Spleen (tissue), 11 donors: ENCODE measurements around the gene LRIG1. TPM values are rescaled to one million over a fixed set of nuclear protein-coding genes. Genes with fewer than 3 reads are reported as not detected.
A peak's percentile ranks its signal among the peaks of the same experiment; 100 is the strongest.

Experiments used
- DNase-seq: peaks from one replicate; pipeline ENCODE4 v3.0.0-alpha.2; 2020
- H3K27ac ChIP-seq, 8 donors: fragments of 200-600 bp; sonication (generic) in 7 of 8; 1 replicate in 4 of 8; 2 replicates in 4 of 8; pipeline versions ENCODE4 v1.5.0 to v1.8.0; 2016 to 2021; ENCODE audit warnings: inconsistent platforms in 4 of 8, mild to moderate bottlenecking in 4 of 8, moderate library complexity in 1 of 8
- H3K27me3 ChIP-seq, 7 donors: fragments of 200-600 bp; sonication (generic) in 6 of 7; replicated peaks in 1 of 7; 1 replicate in 4 of 7; 2 replicates in 3 of 7; pipeline versions ENCODE4 v1.5.0 to v1.8.0; 2016 to 2021; ENCODE audit warnings: inconsistent platforms in 3 of 7, mild to moderate bottlenecking in 1 of 7
- H3K36me3 ChIP-seq, 6 donors: fragments of 200-600 bp; sonication (generic) in 5 of 6; 1 replicate in 4 of 6; 2 replicates in 2 of 6; pipeline versions ENCODE4 v1.5.0 to v1.8.0; 2016 to 2021; ENCODE audit warnings: inconsistent platforms in 2 of 6
- H3K4me1 ChIP-seq, 6 donors: fragments of 200-600 bp; sonication (generic) in 5 of 6; 1 replicate in 3 of 6; 2 replicates in 3 of 6; pipeline versions ENCODE4 v1.5.0 to v1.8.0; 2016 to 2021; ENCODE audit warnings: inconsistent platforms in 3 of 6
- H3K4me3 ChIP-seq, 8 donors: fragments of 200-600 bp; sonication (generic) in 7 of 8; 1 replicate in 4 of 8; 2 replicates in 4 of 8; pipeline versions ENCODE4 v1.5.0 to v1.8.0; 2016 to 2021; ENCODE audit warnings: inconsistent platforms in 4 of 8, mild to moderate bottlenecking in 4 of 8, moderate library complexity in 2 of 8
- H3K9me3 ChIP-seq, 8 donors: fragments of 200-600 bp; sonication (generic) in 7 of 8; 1 replicate in 4 of 8; 2 replicates in 4 of 8; pipeline versions ENCODE4 v1.5.0 to v1.8.0; 2016 to 2021; ENCODE audit warnings: inconsistent platforms in 4 of 8
- CTCF ChIP-seq, 11 experiments: fragments of 200-600 bp in 7 of 11; fragments of 450-650 bp in 4 of 11; sonication (generic) in 4 of 11; IDR thresholded peaks in 8 of 11; conservative IDR thresholded peaks in 3 of 11; 1 replicate in 7 of 11; 2 replicates in 4 of 11; pipeline versions ENCODE4 v1.4.0 to v1.8.0; 2016 to 2021; ENCODE audit warnings: antibody characterized with exemption in 11 of 11, inconsistent platforms in 4 of 11, mild to moderate bottlenecking in 1 of 11
- POLR2A ChIP-seq, 3 donors: fragments of 450-650 bp; IDR thresholded peaks; one replicate each; pipeline ENCODE4 v1.5.1; 2017; ENCODE audit warnings: antibody characterized with exemption in 3 of 3, mild to moderate bottlenecking in 1 of 3
- POLR2AphosphoS5 ChIP-seq, 3 donors: sonication (generic); formaldehyde crosslinking; IDR thresholded peaks; one replicate each; pipeline ENCODE4 v1.5.1; 2017; ENCODE audit warnings: antibody characterized with exemption in 3 of 3
- WGBS, 5 donors: extraction: QIAGEN DNeasy Blood & Tissue Kit in 3 of 5; methylation state at CpG; one replicate each; pipeline versions ENCODE4 v1.1.5 to v1.1.7; 2013 to 2018; 5-methylcytosine and 5-hydroxymethylcytosine counted together
- intact Hi-C: fragments of 100-400 bp; cut with DNase I; formaldehyde crosslinking; loops from one replicate; pipeline ENCODE4 v1.15.0; 2023; ENCODE audit warnings: low total_unique reads
- polyA plus RNA-seq, 3 donors: library from polyadenylated mRNA; stranded (reverse); fragments of 200-250 nt; gene quantifications; one replicate each; pipeline ENCODE4 v1.2.1, GENCODE V29; 2013
- total RNA-seq, 7 donors: library from RNA; depleted of rRNA in 3 of 7; stranded (reverse); fragments of >200 nt in 3 of 7; fragmentation: NEBNext Ultra II Directional in 4 of 7; extraction: Animal tissue kit (Norgen Biotek cat#: 25700) in 4 of 7; gene quantifications; one replicate each; pipeline versions ENCODE4 v1.1.0 to v1.2.1, GENCODE V29; 2016 to 2021
- donor health status: healthy with polysubstance abuse.
- donor health status: DM: no; HTN: no; CAD: no; lungs with moderate emphysema.
- donor health status: DM: no; HTN: no; CAD: no.
- donor health status: Bipolar disorder and iron deficiency.
- donor health status: healthy.
- donor health status: DM: no; HTN: no; CAD: no.
- donor health status: DM: yes; HTN: yes; CAD: no.

LRIG1 gene
- total and polyA plus RNA-seq, 10 donors = 5.9 to 19.7 (median 11.9) TPM

GRCh38 chr3:66454464-66454859 lies 46.4 kb downstream of the LRIG1 start:
- H3K9me3 ChIP-seq = no peaks in the 10 kb centered on the region
- H3K36me3 ChIP-seq = no peaks in the 10 kb centered on the region
- intact Hi-C loops = no loop called here
- no peak overlapping the region for H3K27ac ChIP-seq
- H3K27me3 ChIP-seq = no peaks in the 10 kb centered on the region
- H3K4me3 ChIP-seq = no peak overlapping the region
- peaks cover 0 to 36% (median 16%) of the 10 kb centered on the region in 6 donors for H3K4me1 ChIP-seq
- TF ChIP-seq POLR2A (IDR thresholded peaks at IDR 0.05) (no peak), CTCF (IDR thresholded peaks at IDR 0.05 in 8 of 11, conservative IDR thresholded peaks at IDR 0.05 in 3 of 11) (no peak), POLR2AphosphoS5 (IDR thresholded peaks at IDR 0.05) (no peak)
- no peak for DNase-seq
- WGBS, 5 donors = 62 to 80% (median 75%) methylated on average over 8 of the region's 8 CpGs

- intact Hi-C loops = no loop called here
- Histone ChIP-seq H3K36me3 (no peaks in the 10 kb centered on the region), H3K9me3 (no peaks in the 10 kb centered on the region), H3K27ac (no peak overlapping the region), H3K4me3 (no peak overlapping the region), H3K4me1 (peaks cover 0 to 40% (median 16%) of the 10 kb centered on the region in 6 donors), H3K27me3 (no peaks in the 10 kb centered on the region)
- no peak for TF ChIP-seq CTCF (IDR thresholded peaks at IDR 0.05 in 8 of 11, conservative IDR thresholded peaks at IDR 0.05 in 3 of 11)
- TF ChIP-seq POLR2AphosphoS5 (IDR thresholded peaks at IDR 0.05) = no peak
- no peak for TF ChIP-seq POLR2A (IDR thresholded peaks at IDR 0.05)
- DNase-seq = no peak
- 85 to 95% (median 88%) methylated on average over 6 of the region's 6 CpGs for WGBS, 5 donors
Measured at GRCh38 chr3:66453651-66454463, 47.0 kb downstream of the LRIG1 start.

- no peaks in the 10 kb centered on the region for H3K36me3 ChIP-seq
- no peak overlapping the region for H3K4me3 ChIP-seq
- H3K9me3 ChIP-seq = no peaks in the 10 kb centered on the region
- TF ChIP-seq CTCF (IDR thresholded peaks at IDR 0.05 in 8 of 11, conservative IDR thresholded peaks at IDR 0.05 in 3 of 11) (no peak), POLR2AphosphoS5 (IDR thresholded peaks at IDR 0.05) (no peak), POLR2A (IDR thresholded peaks at IDR 0.05) (no peak)
- H3K27ac ChIP-seq = peak overlapping the region in 1 of 8 donors; percentile 11
- intact Hi-C loops = no loop called here
- H3K4me1 ChIP-seq = peaks cover 0 to 40% (median 16%) of the 10 kb centered on the region in 6 donors
- no peak for DNase-seq
- WGBS, 5 donors = 64 to 83% (median 71%) methylated on average over 7 of the region's 7 CpGs
- no peaks in the 10 kb centered on the region for H3K27me3 ChIP-seq
Measured at GRCh38 chr3:66452303-66453011, 48.4 kb downstream of the LRIG1 start.

- intact Hi-C loops = no loop called here
- DNase-seq = no peak
- no peak for TF ChIP-seq CTCF (IDR thresholded peaks at IDR 0.05 in 8 of 11, conservative IDR thresholded peaks at IDR 0.05 in 3 of 11)
- no peak for TF ChIP-seq POLR2AphosphoS5 (IDR thresholded peaks at IDR 0.05)
- no peak for TF ChIP-seq POLR2A (IDR thresholded peaks at IDR 0.05)
- no peaks in the 10 kb centered on the region for H3K36me3 ChIP-seq
- no peaks in the 10 kb centered on the region for H3K9me3 ChIP-seq
- 93 to 98% (median 96%) methylated on average over 6 of the region's 6 CpGs for WGBS, 5 donors
- peaks cover 0 to 40% (median 16%) of the 10 kb centered on the region in 6 donors for H3K4me1 ChIP-seq
- H3K27ac ChIP-seq = peak overlapping the region in 1 of 8 donors; percentile 11
- H3K4me3 ChIP-seq = no peak overlapping the region
- no peaks in the 10 kb centered on the region for H3K27me3 ChIP-seq
Measured at GRCh38 chr3:66451766-66452165, 49.1 kb downstream of the LRIG1 start.
